ENCODE results near the gene ALMS1. TPM values are rescaled to one million over a fixed set of nuclear protein-coding genes. Genes with fewer than 3 reads are reported as not detected.

ALMS1 gene
- total RNA-seq, 1 donor from 2014 or later = 20.0 TPM

- no peak for TF ChIP-seq CTCF (IDR thresholded peaks at IDR 0.05)
- Mint-ChIP-seq H3K4me1 (ENCODE audit: low read depth) (no peaks in the 10 kb centered on the region), H3K36me3 (ENCODE audit: low read depth) (peaks cover 3% of the 10 kb centered on the region), H3K9me3 (ENCODE audit: low read depth) (peaks cover 4% of the 10 kb centered on the region), H3K4me3 (ENCODE audit: unreplicated experiment) (no peak overlapping the region), H3K27me3 (ENCODE audit: low read depth) (peaks cover 37% of the 10 kb centered on the region), H3K27ac (ENCODE audit: unreplicated experiment) (no peak overlapping the region)
- DNase-seq (ENCODE audit: low spot score) = no peak
These were observed 19.6 kb upstream of the ALMS1 start for GRCh38 chr2:73366060-73366459.

GRCh38 chr2:73368781-73369180, 16.9 kb upstream of the ALMS1 start:
- Mint-ChIP-seq H3K9me3 (ENCODE audit: low read depth) (peaks cover 4% of the 10 kb centered on the region), H3K27me3 (ENCODE audit: low read depth) (peaks cover 48% of the 10 kb centered on the region), H3K4me3 (ENCODE audit: unreplicated experiment) (no peak overlapping the region), H3K36me3 (ENCODE audit: low read depth) (peaks cover 3% of the 10 kb centered on the region), H3K27ac (ENCODE audit: unreplicated experiment) (no peak overlapping the region), H3K4me1 (ENCODE audit: low read depth) (no peaks in the 10 kb centered on the region)
- DNase-seq (ENCODE audit: low spot score) = no peak
- no peak for TF ChIP-seq CTCF (IDR thresholded peaks at IDR 0.05)

- no peak overlapping the region for H3K27ac Mint-ChIP-seq (ENCODE audit: unreplicated experiment)
- no peak for TF ChIP-seq CTCF (IDR thresholded peaks at IDR 0.05)
- H3K9me3 Mint-ChIP-seq (ENCODE audit: low read depth) = peaks cover 4% of the 10 kb centered on the region
- H3K4me1 Mint-ChIP-seq (ENCODE audit: low read depth) = no peaks in the 10 kb centered on the region
- peaks cover 60% of the 10 kb centered on the region for H3K27me3 Mint-ChIP-seq (ENCODE audit: low read depth)
- no peak for DNase-seq (ENCODE audit: low spot score)
- no peak overlapping the region for H3K4me3 Mint-ChIP-seq (ENCODE audit: unreplicated experiment)
- H3K36me3 Mint-ChIP-seq (ENCODE audit: low read depth) = peaks cover 3% of the 10 kb centered on the region
These were observed 15.3 kb upstream of the ALMS1 start for GRCh38 chr2:73370348-73370747.

- no peaks in the 10 kb centered on the region for H3K4me1 Mint-ChIP-seq (ENCODE audit: low read depth)
- no peak overlapping the region for H3K4me3 Mint-ChIP-seq (ENCODE audit: unreplicated experiment)
- no peaks in the 10 kb centered on the region for H3K36me3 Mint-ChIP-seq (ENCODE audit: low read depth)
- DNase-seq (ENCODE audit: low spot score) = no peak
- no peaks in the 10 kb centered on the region for H3K9me3 Mint-ChIP-seq (ENCODE audit: low read depth)
- no peak overlapping the region for H3K27ac Mint-ChIP-seq (ENCODE audit: unreplicated experiment)
- H3K27me3 Mint-ChIP-seq (ENCODE audit: low read depth) = peaks cover 63% of the 10 kb centered on the region
- no peak for TF ChIP-seq CTCF (IDR thresholded peaks at IDR 0.05)
These were observed 12.3 kb upstream of the ALMS1 start for GRCh38 chr2:73373344-73373743.

GRCh38 chr2:73374269-73374668, 11.4 kb upstream of the ALMS1 start:
- no peak overlapping the region for H3K27ac Mint-ChIP-seq (ENCODE audit: unreplicated experiment)
- TF ChIP-seq CTCF (IDR thresholded peaks at IDR 0.05) = no peak
- H3K4me1 Mint-ChIP-seq (ENCODE audit: low read depth) = no peaks in the 10 kb centered on the region
- no peaks in the 10 kb centered on the region for H3K9me3 Mint-ChIP-seq (ENCODE audit: low read depth)
- no peak for DNase-seq (ENCODE audit: low spot score)
- H3K36me3 Mint-ChIP-seq (ENCODE audit: low read depth) = no peaks in the 10 kb centered on the region
- peaks cover 63% of the 10 kb centered on the region for H3K27me3 Mint-ChIP-seq (ENCODE audit: low read depth)
- H3K4me3 Mint-ChIP-seq (ENCODE audit: unreplicated experiment) = no peak overlapping the region
